SK-N-SH treated with all-trans-retinoic acid at 6 μM for 48 hours (cell line): ENCODE measurements around the gene CDHR3.

ENCODE experiments used
- ATAC-seq: fragments of 200-7000 bp; cut with Tn5 transposase; 3 replicates; pipeline ENCODE4 v1.9.1; 2020; ENCODE audit warnings: mild to moderate bottlenecking, moderate library complexity
- BACH2 ChIP-seq: fragments of 250-450 bp; sonication (Bioruptor Pico); IDR thresholded peaks from 2 replicates; pipeline ENCODE4 v1.9.0; 2021; ENCODE audit warnings: mild to moderate bottlenecking, borderline replicate concordance
- CREB5 ChIP-seq: fragments of 250-450 bp; sonication (Bioruptor Pico); IDR thresholded peaks from 2 replicates; pipeline ENCODE4 v1.5.1; 2020; ENCODE audit warnings: low read depth, mild to moderate bottlenecking, moderate library complexity
- CSDC2 ChIP-seq: fragments of 250-450 bp; sonication (Bioruptor Pico); IDR thresholded peaks from 2 replicates; pipeline ENCODE4 v1.5.0; 2020; ENCODE audit warnings: mild to moderate bottlenecking, moderate library complexity
- CSRNP3 ChIP-seq: fragments of 250-450 bp; sonication (Bioruptor Pico); IDR thresholded peaks from 2 replicates; pipeline ENCODE4 v1.5.1; 2021; ENCODE audit warnings: mild to moderate bottlenecking, moderate library complexity
- ESRRG ChIP-seq: fragments of 250-450 bp; sonication (Bioruptor Pico); IDR thresholded peaks from 2 replicates; pipeline ENCODE4 v1.6.1; 2021; ENCODE audit warnings: mild to moderate bottlenecking
- ISL1 ChIP-seq: fragments of 250-450 bp; sonication (Bioruptor Pico); IDR thresholded peaks from 2 replicates; pipeline ENCODE4 v2.1.2; 2022; ENCODE audit warnings: mild to moderate bottlenecking, moderate library complexity
- OSR1 ChIP-seq: fragments of 250-450 bp; sonication (Bioruptor Pico); IDR thresholded peaks from 2 replicates; pipeline ENCODE4 v1.8.0; 2022; ENCODE audit warnings: moderate library complexity, mild to moderate bottlenecking, inconsistent platforms
- PATZ1 ChIP-seq: fragments of 250-450 bp; sonication (Bioruptor Pico); IDR thresholded peaks from 2 replicates; pipeline ENCODE4 v1.8.0; 2020; ENCODE audit warnings: mild to moderate bottlenecking, moderate library complexity, borderline replicate concordance
- PPARA ChIP-seq: fragments of 250-450 bp; sonication (Bioruptor Pico); IDR thresholded peaks from 2 replicates; pipeline ENCODE4 v1.5.0; 2020; ENCODE audit warnings: mild to moderate bottlenecking, borderline replicate concordance
- RARB ChIP-seq: fragments of 250-450 bp; sonication (Bioruptor Pico); IDR thresholded peaks from 2 replicates; pipeline ENCODE4 v1.8.0; 2021; ENCODE audit warnings: mild to moderate bottlenecking, moderate library complexity
- TCF4 ChIP-seq: fragments of 250-450 bp; sonication (Bioruptor Pico); IDR thresholded peaks from 2 replicates; pipeline ENCODE4 v1.8.0; 2021; ENCODE audit warnings: mild to moderate bottlenecking, moderate library complexity, borderline replicate concordance
- TOX ChIP-seq: fragments of 250-450 bp; sonication (Bioruptor Pico); IDR thresholded peaks from 2 replicates; pipeline ENCODE4 v1.8.0; 2021; ENCODE audit warnings: mild to moderate bottlenecking, moderate library complexity, borderline replicate concordance
- TSHZ2 ChIP-seq: fragments of 250-450 bp; sonication (Bioruptor Pico); IDR thresholded peaks from 2 replicates; pipeline ENCODE4 v1.5.0; 2020; ENCODE audit warnings: mild to moderate bottlenecking, moderate library complexity
- ZC3H10 ChIP-seq: fragments of 250-450 bp; sonication (Bioruptor Pico); IDR thresholded peaks from 2 replicates; pipeline ENCODE4 v1.5.1; 2021; ENCODE audit warnings: mild to moderate bottlenecking, moderate library complexity
- ZFP3 ChIP-seq: fragments of 250-450 bp; sonication (Bioruptor Pico); IDR thresholded peaks from 2 replicates; pipeline ENCODE4 v1.5.0; 2020; ENCODE audit warnings: mild to moderate bottlenecking, moderate library complexity
- ZFP30 ChIP-seq: fragments of 450-650 bp; formaldehyde crosslinking; IDR thresholded peaks from 2 replicates; pipeline ENCODE4 v1.5.0; 2022; ENCODE audit warnings: mild to moderate bottlenecking, moderate library complexity
- ZNF565 ChIP-seq: fragments of 450-650 bp; formaldehyde crosslinking; conservative IDR thresholded peaks from 2 replicates; pipeline ENCODE4 v1.5.0; 2020; ENCODE audit warnings: low read depth, mild to moderate bottlenecking, moderate library complexity
- ZNF70 ChIP-seq: fragments of 450-650 bp; formaldehyde crosslinking; IDR thresholded peaks from 2 replicates; pipeline ENCODE4 v1.5.0; 2020; ENCODE audit warnings: mild to moderate bottlenecking, moderate library complexity
- ZNF8 ChIP-seq: fragments of 450-650 bp; formaldehyde crosslinking; IDR thresholded peaks from 2 replicates; pipeline ENCODE4 v1.5.0; 2020; ENCODE audit warnings: mild to moderate bottlenecking, moderate library complexity

Gene CDHR3

GRCh38 chr7:106019470-106019820 lies 56.4 kb downstream of the CDHR3 start (continued):
- TF ChIP-seq CREB5 (CRISPR knock-in tag): no peak

- TF ChIP-seq TOX (CRISPR knock-in tag): no peak
- no peak for TF ChIP-seq ZNF565 (CRISPR knock-in tag)
- TF ChIP-seq ZC3H10 (CRISPR knock-in tag): no peak
- no peak for TF ChIP-seq BACH2 (CRISPR knock-in tag)
- no peak for TF ChIP-seq TCF4 (CRISPR knock-in tag)
- no peak for TF ChIP-seq CSDC2 (CRISPR knock-in tag)
- peak; percentile 27 for ATAC-seq
These were observed 58.3 kb downstream of the CDHR3 start for GRCh38 chr7:106021151-106022067.

GRCh38 chr7:106022193-106022821 lies 59.2 kb downstream of the CDHR3 start:
- ATAC-seq: no peak

More at GRCh38 chr7:106022193-106022821, 59.2 kb downstream of the CDHR3 start:
- no peak for TF ChIP-seq ZNF565 (CRISPR knock-in tag)
- no peak for TF ChIP-seq ZFP3
- no peak for TF ChIP-seq ZNF70 (CRISPR knock-in tag)
- no peak for TF ChIP-seq CREB5 (CRISPR knock-in tag)
- no peak for TF ChIP-seq ZC3H10 (CRISPR knock-in tag)
- no peak for TF ChIP-seq CSRNP3 (CRISPR knock-in tag)
- no peak for TF ChIP-seq TSHZ2 (CRISPR knock-in tag)
- no peak for TF ChIP-seq OSR1 (CRISPR knock-in tag)
- no peak for TF ChIP-seq ZNF8 (CRISPR knock-in tag)
- no peak for TF ChIP-seq PATZ1 (CRISPR knock-in tag)
- no peak for TF ChIP-seq ISL1
- no peak for TF ChIP-seq ESRRG
- no peak for TF ChIP-seq PPARA
- no peak for TF ChIP-seq ZFP30
- TF ChIP-seq RARB (CRISPR knock-in tag): no peak
- TF ChIP-seq CSDC2 (CRISPR knock-in tag): no peak
